ENCODE data around the gene RORC.
A peak's percentile ranks its signal among the peaks of the same experiment; 100 is the strongest.

Gene RORC

GRCh38 chr1:151847867-151848596 is 16.4 kb upstream of the RORC start:
- no peak for DNase-seq

- no peak for DNase-seq
Observed at GRCh38 chr1:151846686-151847237, 15.2 kb upstream of the RORC start.

GRCh38 chr1:151846062-151846568 is 14.5 kb upstream of the RORC start:
- DNase-seq = peak; percentile 30

GRCh38 chr1:151843398-151843797 is 11.8 kb upstream of the RORC start:
- DNase-seq = no peak

GRCh38 chr1:151841141-151841540 is 9.5 kb upstream of the RORC start:
- DNase-seq = no peak

- DNase-seq = no peak
Observed at GRCh38 chr1:151840421-151840820, 8.8 kb upstream of the RORC start.

- no peak for DNase-seq
Observed at GRCh38 chr1:151839457-151840403, 8.1 kb upstream of the RORC start, which contains the start of gene C2CD4D. C2CD4D (minus strand) TSS chr1:151839820; CDS start chr1:151838989, 831 bp downstream.

GRCh38 chr1:151839082-151839412 is 7.4 kb upstream of the RORC start:
- DNase-seq = no peak

GRCh38 chr1:151838222-151839081 is 6.8 kb upstream of the RORC start:
- no peak for DNase-seq

- DNase-seq = no peak
Observed at GRCh38 chr1:151837884-151838221, 6.3 kb upstream of the RORC start.

GRCh38 chr1:151837197-151837596 is 5.6 kb upstream of the RORC start:
- DNase-seq = no peak

- no peak for DNase-seq
Observed at GRCh38 chr1:151835596-151835995, 4.0 kb upstream of the RORC start.

- no peak for DNase-seq
Observed at GRCh38 chr1:151834239-151834638, 2.6 kb upstream of the RORC start.

- DNase-seq = no peak
Observed at GRCh38 chr1:151833172-151833900, 1.7 kb upstream of the RORC start.

- DNase-seq = no peak
Observed at GRCh38 chr1:151832318-151832980, 847 bp upstream of the RORC start.

- no peak for DNase-seq
Observed at GRCh38 chr1:151831256-151831591, 378 bp downstream of the RORC start.

- no peak for DNase-seq
Observed at GRCh38 chr1:151830055-151830454, 1.5 kb downstream of the RORC start.

GRCh38 chr1:151829352-151830046 is 2.1 kb downstream of the RORC start:
- DNase-seq = no peak

GRCh38 chr1:151828921-151829320 is 2.7 kb downstream of the RORC start:
- peak; percentile 55 for DNase-seq

GRCh38 chr1:151827853-151828252 is 3.7 kb downstream of the RORC start:
- no peak for DNase-seq

Measured in inflammatory macrophage treated with lipopolysaccharide for 4 hours (primary cell).